Measurements from ENCODE around the gene RAB30. TPM values are rescaled to one million over a fixed set of nuclear protein-coding genes. Genes with fewer than 3 reads are reported as not detected.

The RAB30 gene
- polyA plus RNA-seq, 1 donor from 2014 or later: 36.4 TPM

GRCh38 chr11:83023410-83023809 is 48.3 kb downstream of the RAB30 start:
- no peak overlapping the region for H3K4me3 ChIP-seq (ENCODE audit: low read length)
- no peaks in the 10 kb centered on the region for H4K20me1 ChIP-seq (ENCODE audit: insufficient read depth)
- no peaks in the 10 kb centered on the region for H3K36me3 ChIP-seq (ENCODE audit: insufficient read depth, low read length)
- no peak overlapping the region for H3K4me2 ChIP-seq (ENCODE audit: low read length)
- no peaks in the 10 kb centered on the region for H3K9me2 ChIP-seq (ENCODE audit: insufficient read depth, low read length)
- H3K9me3 ChIP-seq (ENCODE audit: low read length): no peaks in the 10 kb centered on the region
- H3K27me3 ChIP-seq (ENCODE audit: insufficient read depth, low read depth, low read length): no peaks in the 10 kb centered on the region
- H3K9ac ChIP-seq (ENCODE audit: low read length): no peak overlapping the region
- no peak overlapping the region for H3K27ac ChIP-seq (ENCODE audit: low read length)
- peaks cover 32% of the 10 kb centered on the region for H3K79me2 ChIP-seq (replicated peaks; ENCODE audit: insufficient read depth, low read length)
- H2AFZ ChIP-seq (ENCODE audit: low read depth, low read length): no peak overlapping the region
- no peak for TF ChIP-seq SMC3 (conservative IDR thresholded peaks at IDR 0.05; ENCODE audit: poor library complexity)
- TF ChIP-seq EP300 (conservative IDR thresholded peaks at IDR 0.05; ENCODE audit: poor library complexity, severe bottlenecking): no peak
- no peak for TF ChIP-seq EZH2 (IDR thresholded peaks at IDR 0.05; ENCODE audit: borderline replicate concordance, insufficient read depth, low read length, poor library complexity, severe bottlenecking)
- no peak for TF ChIP-seq MXI1 (conservative IDR thresholded peaks at IDR 0.05; ENCODE audit: poor library complexity, severe bottlenecking)
- TF ChIP-seq POLR2AphosphoS5 (IDR thresholded peaks at IDR 0.05): no peak
- no peak for TF ChIP-seq TAF1 (IDR thresholded peaks at IDR 0.05; ENCODE audit: low read depth)
- TF ChIP-seq REST (IDR thresholded peaks at IDR 0.05; ENCODE audit: borderline replicate concordance): no peak
- TF ChIP-seq CTCF (IDR thresholded peaks at IDR 0.05; ENCODE audit: poor library complexity, severe bottlenecking): no peak
- TF ChIP-seq RAD21 (conservative IDR thresholded peaks at IDR 0.05): no peak
- H3F3A ChIP-seq (ENCODE audit: insufficient read depth, low read length, poor library complexity, severe bottlenecking): peaks cover 3% of the 10 kb centered on the region

GRCh38 chr11:83021780-83022125 is 49.9 kb downstream of the RAB30 start:
- no peak overlapping the region for H3K27ac ChIP-seq (ENCODE audit: low read length)
- no peaks in the 10 kb centered on the region for H3K36me3 ChIP-seq (ENCODE audit: insufficient read depth, low read length)
- H4K20me1 ChIP-seq (ENCODE audit: insufficient read depth): no peaks in the 10 kb centered on the region
- peaks cover 32% of the 10 kb centered on the region for H3K79me2 ChIP-seq (replicated peaks; ENCODE audit: insufficient read depth, low read length)
- no peaks in the 10 kb centered on the region for H3F3A ChIP-seq (ENCODE audit: insufficient read depth, low read length, poor library complexity, severe bottlenecking)
- H3K9me3 ChIP-seq (ENCODE audit: low read length): no peaks in the 10 kb centered on the region
- no peak overlapping the region for H2AFZ ChIP-seq (ENCODE audit: low read depth, low read length)
- H3K4me2 ChIP-seq (ENCODE audit: low read length): no peak overlapping the region
- no peaks in the 10 kb centered on the region for H3K27me3 ChIP-seq (ENCODE audit: insufficient read depth, low read depth, low read length)
- no peak overlapping the region for H3K4me3 ChIP-seq (ENCODE audit: low read length)
- TF ChIP-seq EP300 (conservative IDR thresholded peaks at IDR 0.05; ENCODE audit: poor library complexity, severe bottlenecking) (no peak), EZH2 (IDR thresholded peaks at IDR 0.05; ENCODE audit: borderline replicate concordance, insufficient read depth, low read length, poor library complexity, severe bottlenecking) (no peak), MXI1 (conservative IDR thresholded peaks at IDR 0.05; ENCODE audit: poor library complexity, severe bottlenecking) (no peak), POLR2AphosphoS5 (IDR thresholded peaks at IDR 0.05) (no peak), RAD21 (conservative IDR thresholded peaks at IDR 0.05) (no peak), SMC3 (conservative IDR thresholded peaks at IDR 0.05; ENCODE audit: poor library complexity) (no peak), CTCF (IDR thresholded peaks at IDR 0.05; ENCODE audit: poor library complexity, severe bottlenecking) (no peak), REST (IDR thresholded peaks at IDR 0.05; ENCODE audit: borderline replicate concordance) (no peak), TAF1 (IDR thresholded peaks at IDR 0.05; ENCODE audit: low read depth) (no peak)
- no peaks in the 10 kb centered on the region for H3K9me2 ChIP-seq (ENCODE audit: insufficient read depth, low read length)
- no peak overlapping the region for H3K9ac ChIP-seq (ENCODE audit: low read length)
